Fibroblast of lung (primary cell): Measurements from ENCODE around the gene AOAH. TPM values are rescaled to one million over a fixed set of nuclear protein-coding genes. Genes with fewer than 3 reads are reported as not detected.

Experiments
- DNase-seq, 2 donors: peaks; one replicate each; pipeline versions ENCODE4 v3.0.0 to v3.0.0-alpha.2; 2010; ENCODE audit warnings: low read depth in 2 of 2
- H2AFZ ChIP-seq: 2 replicates; pipeline ENCODE4 v1.5.1; 2012; ENCODE audit warnings: low read length, control low read depth, inconsistent platforms
- H3K27ac ChIP-seq: 2 replicates; pipeline ENCODE4 v1.5.1; 2011; ENCODE audit warnings: low read length, control low read depth; ENCODE audit not compliant: insufficient read depth
- H3K27me3 ChIP-seq: 2 replicates; pipeline ENCODE4 v1.5.1; 2011; ENCODE audit warnings: mild to moderate bottlenecking, low read length; ENCODE audit not compliant: control insufficient read depth, insufficient read depth
- H3K36me3 ChIP-seq: 2 replicates; pipeline ENCODE4 v1.5.1; 2011; ENCODE audit warnings: low read length; ENCODE audit not compliant: control insufficient read depth, insufficient read depth
- H3K4me1 ChIP-seq: 2 replicates; pipeline ENCODE4 v1.5.1; 2011; ENCODE audit warnings: low read length; ENCODE audit not compliant: control insufficient read depth, insufficient read depth; ENCODE audit errors: extremely low read depth
- H3K4me2 ChIP-seq: 2 replicates; pipeline ENCODE4 v1.5.1; 2011; ENCODE audit warnings: low read length, control low read depth; ENCODE audit not compliant: insufficient read depth; ENCODE audit errors: extremely low read depth
- H3K4me3 ChIP-seq, 4 experiments: fragments of 200-600 bp in 1 of 4; sonication (generic) in 1 of 4; replicated peaks in 1 of 4; 2 replicates each; pipeline ENCODE4 v1.5.1; 2011 to 2016; ENCODE audit warnings: low read length in 4 of 4, low read depth in 3 of 4, mild to moderate bottlenecking in 3 of 4, control low read depth in 2 of 4, inconsistent platforms in 1 of 4, mixed read lengths in 1 of 4; ENCODE audit not compliant: insufficient read depth in 1 of 4; ENCODE audit errors: control extremely low read depth in 1 of 4
- H3K79me2 ChIP-seq: 2 replicates; pipeline ENCODE4 v1.5.1; 2012; ENCODE audit warnings: mild to moderate bottlenecking, low read length, inconsistent platforms; ENCODE audit not compliant: control insufficient read depth, insufficient read depth
- H3K9ac ChIP-seq: 2 replicates; pipeline ENCODE4 v1.5.1; 2011; ENCODE audit warnings: mild to moderate bottlenecking, low read length, control low read depth; ENCODE audit not compliant: insufficient read depth
- H3K9me3 ChIP-seq: 2 replicates; pipeline ENCODE4 v1.5.1; 2012; ENCODE audit warnings: low read depth, low read length; ENCODE audit not compliant: control insufficient read depth, insufficient read depth
- H4K20me1 ChIP-seq: 2 replicates; pipeline ENCODE4 v1.5.1; 2011; ENCODE audit warnings: low read length; ENCODE audit not compliant: control insufficient read depth, insufficient read depth; ENCODE audit errors: extremely low read depth
- CTCF ChIP-seq, 2 donors: IDR thresholded peaks in 1 of 2; conservative IDR thresholded peaks in 1 of 2; 1 replicate in 1 of 2; 2 replicates in 1 of 2; pipeline ENCODE4 v1.5.1; 2011 to 2012; ENCODE audit warnings: low read length in 2 of 2, control low read depth in 1 of 2, inconsistent platforms in 1 of 2, low read depth in 1 of 2, mild to moderate bottlenecking in 1 of 2
- EZH2 ChIP-seq: IDR thresholded peaks from 2 replicates; pipeline ENCODE4 v1.5.1; 2012; ENCODE audit warnings: low read length, control low read depth, mild to moderate bottlenecking; ENCODE audit errors: missing control alignments
- polyA plus RNA-seq, 2 donors: library from polyadenylated mRNA; depleted of rRNA in 1 of 2; stranded (reverse) in 1 of 2; unstranded in 1 of 2; fragments of >200 nt; gene quantifications; 2 replicates each; pipeline ENCODE4 v1.2.1, GENCODE V29; 2011 to 2012; ENCODE audit warnings: missing spikeins in 1 of 2
- total RNA-seq: library from RNA; depleted of rRNA; stranded (reverse); fragments of >200 nt; gene quantifications from 2 replicates; pipeline ENCODE4 v1.2.1, GENCODE V29; 2014

The AOAH gene
- total and polyA plus RNA-seq, 2 donors (not counting 1 experiment from before 2014, with no cell fraction given) = not detected

- DNase-seq = no peak
- TF ChIP-seq EZH2 = no peak
- Histone ChIP-seq H3K36me3 (no peaks in the 10 kb centered on the region), H3K4me2 (no peak overlapping the region), H3K4me1 (no peaks in the 10 kb centered on the region), H3K27me3 (no peaks in the 10 kb centered on the region), H3K27ac (no peak overlapping the region), H3K9me3 (no peaks in the 10 kb centered on the region), H2AFZ (no peak overlapping the region), H3K4me3 (no peak overlapping the region), H3K9ac (no peak overlapping the region), H3K79me2 (no peaks in the 10 kb centered on the region), H4K20me1 (no peaks in the 10 kb centered on the region)
Measured at GRCh38 chr7:36478745-36479144, 245.5 kb downstream of the AOAH start.

GRCh38 chr7:36475381-36475780, 248.9 kb downstream of the AOAH start:
- no peak for DNase-seq
- Histone ChIP-seq H3K4me1 (no peaks in the 10 kb centered on the region), H3K4me3 (no peak overlapping the region), H3K4me2 (no peak overlapping the region), H3K27ac (no peak overlapping the region), H4K20me1 (no peaks in the 10 kb centered on the region), H3K9ac (no peak overlapping the region), H2AFZ (no peak overlapping the region), H3K79me2 (no peaks in the 10 kb centered on the region), H3K9me3 (no peaks in the 10 kb centered on the region), H3K36me3 (no peaks in the 10 kb centered on the region), H3K27me3 (no peaks in the 10 kb centered on the region)
- TF ChIP-seq CTCF (conservative IDR thresholded peaks at IDR 0.05 in 1 of 2, IDR thresholded peaks at IDR 0.05 in 1 of 2; ENCODE audit: low read depth in 1 of 2, low read length in 2 of 2) = no peak
- no peak for TF ChIP-seq EZH2

- DNase-seq = no peak
- Histone ChIP-seq H3K4me1 (no peaks in the 10 kb centered on the region), H3K4me3 (no peak overlapping the region), H3K36me3 (no peaks in the 10 kb centered on the region), H4K20me1 (no peaks in the 10 kb centered on the region), H3K79me2 (no peaks in the 10 kb centered on the region), H3K27ac (no peak overlapping the region), H3K9me3 (no peaks in the 10 kb centered on the region), H3K9ac (no peak overlapping the region), H3K27me3 (no peaks in the 10 kb centered on the region), H2AFZ (no peak overlapping the region), H3K4me2 (no peak overlapping the region)
- TF ChIP-seq EZH2 (no peak), CTCF (conservative IDR thresholded peaks at IDR 0.05 in 1 of 2, IDR thresholded peaks at IDR 0.05 in 1 of 2; ENCODE audit: low read depth in 1 of 2, low read length in 2 of 2) (no peak)
Measured at GRCh38 chr7:36475011-36475342, 249.3 kb downstream of the AOAH start.
